ENCODE data around the gene TMEM132E.

Gene TMEM132E

DNA sequence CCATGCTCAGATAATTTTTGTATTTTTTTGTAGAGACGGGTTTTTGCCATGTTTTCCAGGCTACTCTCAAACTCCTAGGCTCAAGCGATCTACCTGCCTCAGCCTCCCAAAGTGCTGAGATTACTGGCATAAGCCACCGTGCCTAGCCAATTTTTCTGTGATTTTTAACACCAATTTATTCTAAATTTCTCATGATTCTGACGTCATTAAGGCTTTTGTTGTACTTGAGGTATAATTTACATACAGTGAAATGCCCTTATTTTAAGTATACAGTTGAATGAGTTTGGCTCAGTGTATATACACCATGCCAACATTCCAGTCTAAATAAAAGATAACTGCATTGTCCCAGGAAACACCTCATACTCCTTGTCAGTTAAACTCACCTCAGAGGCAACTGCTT lies 77.4 kb downstream of the TMEM132E start:
- DNase-seq (ENCODE audit: insufficient read length, low spot score) = no peak
- no peak for FAIRE-seq

DNA sequence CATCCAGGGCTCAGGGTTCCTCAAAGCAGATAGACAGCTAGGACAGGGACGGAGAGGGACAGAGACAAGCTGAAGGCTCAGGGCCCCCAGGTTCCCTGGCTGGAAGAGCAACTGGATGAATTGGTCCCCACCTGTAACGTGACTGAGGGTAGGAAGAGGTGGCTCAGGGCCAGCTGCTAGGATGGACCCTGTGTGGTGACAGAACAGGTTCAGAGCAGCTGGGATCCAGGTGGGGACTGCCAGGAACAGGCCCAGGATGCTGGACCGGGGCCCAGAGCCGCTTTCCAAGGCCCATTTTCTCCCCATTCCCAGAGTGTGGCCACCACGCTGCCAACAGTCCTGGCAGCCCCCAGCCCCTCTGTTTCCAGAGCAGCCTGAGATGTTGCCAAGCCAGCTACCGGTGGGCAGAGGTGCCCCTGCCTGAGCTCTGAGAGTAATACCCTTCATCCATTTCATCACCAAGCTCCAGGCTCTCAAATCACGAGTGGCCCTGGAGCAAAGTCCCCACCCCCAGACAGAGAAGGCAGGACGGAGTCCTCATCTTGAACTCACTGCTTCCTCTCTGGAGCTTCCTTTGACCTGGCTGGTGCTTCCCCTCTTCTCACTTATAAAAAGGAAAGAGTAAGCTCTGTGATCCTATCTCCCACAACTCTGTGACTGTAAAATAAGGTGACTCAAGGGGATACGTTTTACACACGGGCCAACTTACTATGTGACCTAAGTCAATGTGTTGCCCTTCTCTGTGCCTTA lies 79.6 kb downstream of the TMEM132E start:
- DNase-seq (ENCODE audit: insufficient read length, low spot score) (no peak), FAIRE-seq (no peak)

DNA sequence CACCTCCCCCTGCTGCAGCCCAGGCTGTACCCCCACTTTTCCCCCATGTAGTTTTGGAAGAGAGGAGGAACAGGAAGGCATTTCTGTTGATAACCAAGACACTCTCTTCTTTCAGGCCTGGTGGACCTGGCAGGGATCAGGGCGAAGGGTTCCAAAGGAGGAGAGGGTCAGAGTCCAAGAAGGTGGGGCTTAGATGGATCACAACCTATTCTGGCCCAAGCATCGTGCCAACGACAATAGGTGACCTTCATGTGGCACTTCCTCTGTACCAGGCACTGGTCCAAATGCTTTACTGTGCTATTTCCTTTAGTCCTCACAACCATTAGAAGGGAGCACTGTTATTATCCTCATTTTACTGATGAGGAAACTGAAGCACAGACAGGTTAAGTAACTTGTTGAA lies 84.3 kb downstream of the TMEM132E start:
- no peak for FAIRE-seq
- DNase-seq (ENCODE audit: insufficient read length, low spot score) = no peak

DNA sequence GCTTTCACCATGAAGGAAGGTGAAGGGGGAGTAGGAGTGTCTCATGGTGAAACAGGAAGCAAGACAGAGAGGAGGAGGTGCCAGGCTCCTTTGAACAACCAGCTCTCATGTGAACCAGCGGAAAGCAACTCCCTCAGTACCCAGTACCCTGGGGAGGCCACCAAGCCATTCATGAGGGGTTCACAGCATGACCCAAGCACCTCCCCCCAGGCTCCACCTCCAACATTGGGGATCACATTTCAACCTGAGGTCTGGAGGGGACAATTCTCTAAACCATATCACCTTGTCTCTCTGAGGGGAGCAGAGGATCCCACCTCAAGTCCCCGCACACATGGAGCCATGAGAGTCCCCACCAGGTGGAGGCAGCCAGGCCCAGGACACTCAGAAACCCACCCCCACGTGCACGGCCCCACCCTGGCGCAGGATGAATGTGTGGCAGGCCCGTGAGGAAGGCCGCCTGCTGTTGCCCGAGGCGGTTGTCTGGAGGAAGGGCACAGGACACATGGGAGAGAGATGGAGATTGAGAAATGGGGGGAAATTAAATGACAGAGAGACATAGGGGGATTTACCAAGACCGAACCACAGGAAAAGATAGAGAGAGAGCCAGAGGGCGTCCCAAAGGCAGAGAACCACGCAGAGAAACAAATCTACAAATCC lies 85.9 kb downstream of the TMEM132E start:
- no peak for FAIRE-seq
- no peak for DNase-seq (ENCODE audit: insufficient read length, low spot score)

GRCh38 chr17:34665819-34666763 lies 86.7 kb downstream of the TMEM132E start:
- FAIRE-seq (no peak), DNase-seq (ENCODE audit: insufficient read length, low spot score) (no peak)

GRCh38 chr17:34667656-34668055 lies 88.3 kb downstream of the TMEM132E start:
- FAIRE-seq (no peak), DNase-seq (ENCODE audit: insufficient read length, low spot score) (no peak)

GRCh38 chr17:34668206-34668605 lies 88.8 kb downstream of the TMEM132E start:
- FAIRE-seq = no peak
- DNase-seq (ENCODE audit: insufficient read length, low spot score) = no peak

GRCh38 chr17:34669511-34669910 lies 90.1 kb downstream of the TMEM132E start:
- FAIRE-seq (no peak), DNase-seq (ENCODE audit: insufficient read length, low spot score) (no peak)

DNA sequence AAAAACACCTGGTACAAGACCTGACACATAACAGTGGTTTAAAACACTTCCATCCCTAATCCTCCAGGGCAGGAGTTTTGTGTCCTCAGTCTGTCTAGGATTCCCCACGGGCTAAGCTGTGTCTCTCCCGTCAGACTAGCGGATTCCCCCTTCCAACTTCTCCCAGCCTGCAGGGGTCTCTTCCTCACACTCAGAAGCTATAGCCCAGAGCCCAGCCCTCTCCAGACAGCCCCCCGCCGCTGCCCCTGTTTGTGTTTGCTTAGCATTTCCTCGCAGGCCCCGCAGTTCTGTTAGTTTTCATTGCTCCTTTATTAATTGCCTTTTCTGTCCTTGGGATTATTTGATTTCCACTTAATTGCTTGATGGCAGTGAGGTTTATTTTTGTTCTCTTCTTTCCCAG lies 91.2 kb downstream of the TMEM132E start:
- FAIRE-seq = no peak

GRCh38 chr17:34671191-34671590 lies 91.8 kb downstream of the TMEM132E start:
- no peak for FAIRE-seq
- no peak for DNase-seq (ENCODE audit: insufficient read length, low spot score)

More for the DNA sequence above, 91.2 kb downstream of the TMEM132E start:
- DNase-seq (ENCODE audit: insufficient read length, low spot score) = no peak

GRCh38 chr17:34672176-34672785 lies 92.9 kb downstream of the TMEM132E start:
- no peak for DNase-seq (ENCODE audit: insufficient read length, low spot score)
- FAIRE-seq = no peak

- FAIRE-seq (no peak), DNase-seq (ENCODE audit: insufficient read length, low spot score) (no peak)
Observed at GRCh38 chr17:34673516-34673915, 94.1 kb downstream of the TMEM132E start.

GRCh38 chr17:34673995-34674890 lies 94.9 kb downstream of the TMEM132E start:
- no peak for FAIRE-seq
- no peak for DNase-seq (ENCODE audit: insufficient read length, low spot score)

DNA sequence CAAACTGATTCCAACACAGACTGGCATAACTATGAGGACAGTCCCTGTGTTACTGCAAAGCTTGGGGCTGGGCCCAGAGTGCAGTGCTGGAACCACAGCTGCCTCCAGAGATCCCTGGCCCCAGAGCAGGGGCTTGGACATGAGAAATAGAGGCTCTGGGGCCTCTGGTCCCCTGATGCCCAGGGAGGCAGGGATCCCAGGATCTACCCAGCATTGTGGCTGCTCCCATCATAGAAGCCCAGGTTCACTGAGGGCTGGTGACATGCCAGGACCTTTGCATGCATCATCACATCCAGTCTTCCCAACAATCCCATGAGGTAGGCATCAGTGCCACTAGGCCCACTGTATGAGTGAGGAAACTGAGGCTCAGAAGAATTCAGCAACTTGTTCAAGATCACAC lies 95.8 kb downstream of the TMEM132E start:
- no peak for FAIRE-seq

DNA sequence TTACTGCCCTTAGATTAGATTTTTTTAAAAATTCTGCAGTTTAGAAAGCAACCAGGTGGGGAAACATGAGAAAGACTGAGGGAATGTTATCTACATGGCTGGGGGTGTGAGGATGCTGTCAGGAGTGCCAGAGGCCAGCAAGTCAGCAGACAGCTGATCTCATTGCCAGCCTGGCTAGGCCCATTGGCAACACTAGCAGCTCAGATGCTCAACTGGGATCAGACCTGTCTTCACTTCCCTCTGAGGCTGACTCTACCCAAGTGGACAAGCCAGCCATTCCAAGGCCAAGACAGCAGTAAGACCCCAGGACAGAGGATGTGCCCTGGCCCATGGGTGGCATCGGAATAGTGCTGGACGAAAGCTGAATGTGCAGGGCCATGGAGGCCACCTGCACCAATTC lies 96.2 kb downstream of the TMEM132E start:
- no peak for DNase-seq (ENCODE audit: insufficient read length, low spot score)
- no peak for FAIRE-seq

More for the DNA sequence above, 95.8 kb downstream of the TMEM132E start:
- no peak for DNase-seq (ENCODE audit: insufficient read length, low spot score)

DNA sequence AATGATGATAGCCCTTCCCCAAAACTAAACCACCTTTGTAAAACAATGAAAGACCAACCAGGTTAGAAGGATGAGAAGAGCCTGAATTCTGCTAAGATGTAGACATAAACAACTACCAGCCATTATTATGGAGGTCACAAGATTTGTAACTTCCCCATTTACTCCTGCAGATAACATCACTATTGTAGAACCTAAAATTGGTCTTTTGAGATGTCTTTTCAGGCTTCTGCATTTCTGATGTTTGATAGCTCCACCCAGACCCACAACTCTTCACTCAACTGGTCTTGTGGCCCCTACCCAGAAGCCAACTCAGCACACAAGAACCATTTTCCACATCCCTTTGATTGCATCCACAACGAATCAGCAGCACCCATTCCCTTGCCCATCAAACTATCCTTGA lies 100.8 kb downstream of the TMEM132E start:
- DNase-seq (ENCODE audit: insufficient read length, low spot score) = no peak
- FAIRE-seq = no peak

DNA sequence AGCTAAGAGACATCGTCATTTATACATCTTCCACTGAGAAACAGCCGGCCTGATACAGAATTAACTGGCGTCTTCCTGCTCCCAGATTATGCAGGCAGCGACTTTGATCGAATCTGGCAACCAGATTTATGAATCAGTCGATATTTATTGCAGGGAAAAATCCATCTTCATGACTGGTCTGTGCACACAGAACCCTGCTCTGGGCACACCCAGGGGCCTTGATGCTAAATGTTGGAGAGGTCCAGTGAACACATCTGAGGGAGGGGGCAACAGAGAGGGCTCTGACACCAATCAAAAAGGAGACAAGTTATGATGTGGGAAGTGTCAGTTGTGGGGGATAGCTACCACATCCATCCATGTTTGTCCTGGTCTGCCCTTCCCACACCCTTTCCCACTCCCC lies 102.9 kb downstream of the TMEM132E start:
- DNase-seq (ENCODE audit: insufficient read length, low spot score) (no peak), FAIRE-seq (no peak)

- DNase-seq (ENCODE audit: insufficient read length, low spot score) (no peak), FAIRE-seq (no peak)
Observed at GRCh38 chr17:34683390-34683789, 104.0 kb downstream of the TMEM132E start.
